NCI-H345 treated with DMSO at 0.1 percent for 48 hours (cell line): ENCODE measurements around the gene PDE6B.
"Not testable (repeated sequence)": the region's sequence is repeated elsewhere in the genome, so short reads cannot be mapped to it uniquely, and the experiment has no call there.

Source experiments
- DNase-seq: peaks from one replicate; lab custom pipeline; 2025; ENCODE audit not compliant: unreplicated experiment; lab: John Stamatoyannopoulos, UW

PDE6B gene

DNA sequence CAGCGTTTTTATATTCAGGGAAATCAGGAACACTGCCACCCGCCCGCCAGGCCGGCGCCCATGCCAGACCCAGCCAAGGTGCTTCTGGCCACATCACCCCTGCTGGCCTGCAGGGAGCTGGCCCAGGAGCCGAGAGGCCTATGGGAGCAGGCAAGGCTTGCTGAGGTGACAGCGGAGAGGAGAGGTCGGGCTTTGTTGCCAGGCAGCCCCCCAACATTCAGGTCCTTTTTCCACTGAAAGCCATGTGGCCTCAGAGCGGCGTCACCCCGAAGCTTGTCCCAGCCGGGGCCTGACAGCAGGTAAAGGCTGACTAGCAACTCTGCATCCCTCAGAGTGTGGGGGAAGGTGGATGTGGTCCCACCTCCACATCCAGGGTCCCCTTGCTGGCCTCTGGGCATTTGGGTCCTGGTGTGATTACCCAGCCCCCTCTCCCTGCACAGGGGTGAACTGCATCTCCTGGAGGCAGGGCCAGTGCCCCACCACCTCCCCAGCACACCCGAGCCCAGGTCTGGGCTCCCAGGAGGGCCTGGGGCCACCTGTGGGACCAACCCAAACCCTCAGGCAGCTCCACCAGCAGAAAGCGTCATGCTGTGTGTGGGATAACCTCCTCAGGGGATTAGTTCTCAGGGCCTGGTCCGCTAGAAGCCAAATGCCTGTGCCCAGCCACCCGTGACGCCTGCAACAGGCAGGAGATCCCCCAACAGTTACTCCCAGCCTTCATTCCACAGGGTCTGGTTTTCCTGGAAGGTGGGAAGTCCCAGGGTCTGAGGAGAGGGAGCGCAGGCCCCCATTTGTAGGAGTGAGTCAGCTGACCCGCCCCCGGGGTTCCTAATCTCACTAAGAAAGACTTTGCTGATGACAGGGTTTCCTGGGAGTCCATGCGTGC lies at the start of gene PDE6B:
Gene PDE6B (plus strand): TSS at position 869 of the 886 bp plus-strand sequence. CDS start 54 bp downstream, outside the sequence.
- no peak for DNase-seq

DNA sequence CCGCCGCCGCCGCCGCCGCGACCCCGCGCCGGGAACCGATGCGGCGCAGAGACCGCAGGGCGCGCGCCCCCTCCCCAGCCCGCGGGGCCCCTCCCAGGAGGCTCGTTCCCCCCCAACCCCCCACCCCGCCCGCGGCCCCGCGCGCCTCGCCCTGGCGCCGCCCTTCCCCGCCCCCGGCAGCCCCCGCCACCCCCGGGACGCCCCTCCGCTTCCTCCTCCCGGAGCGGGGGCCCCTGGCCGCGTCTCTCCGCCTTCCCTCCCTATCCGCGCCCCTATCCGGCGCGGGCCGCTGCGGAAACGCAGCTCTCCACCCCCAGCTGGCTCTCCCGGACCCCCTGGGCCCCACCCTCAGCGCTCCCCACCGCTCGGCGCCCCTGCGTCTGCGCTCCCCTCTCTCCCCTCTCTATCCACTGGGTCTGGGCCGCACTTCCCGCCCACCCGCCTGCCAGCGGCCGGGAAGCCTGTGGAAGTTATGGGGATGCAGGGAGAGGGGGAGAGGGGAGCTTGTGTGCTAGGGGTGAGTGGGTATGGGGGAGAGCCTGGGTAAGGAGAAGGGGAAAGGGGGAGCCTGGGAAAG lies 49.0 kb upstream of the PDE6B start, which contains the start of gene TMEM271:
Gene TMEM271 (minus strand): TSS at position 51 of the 577 bp plus-strand sequence. CDS start 233 bp downstream, outside the sequence.
- DNase-seq: no peak

DNA sequence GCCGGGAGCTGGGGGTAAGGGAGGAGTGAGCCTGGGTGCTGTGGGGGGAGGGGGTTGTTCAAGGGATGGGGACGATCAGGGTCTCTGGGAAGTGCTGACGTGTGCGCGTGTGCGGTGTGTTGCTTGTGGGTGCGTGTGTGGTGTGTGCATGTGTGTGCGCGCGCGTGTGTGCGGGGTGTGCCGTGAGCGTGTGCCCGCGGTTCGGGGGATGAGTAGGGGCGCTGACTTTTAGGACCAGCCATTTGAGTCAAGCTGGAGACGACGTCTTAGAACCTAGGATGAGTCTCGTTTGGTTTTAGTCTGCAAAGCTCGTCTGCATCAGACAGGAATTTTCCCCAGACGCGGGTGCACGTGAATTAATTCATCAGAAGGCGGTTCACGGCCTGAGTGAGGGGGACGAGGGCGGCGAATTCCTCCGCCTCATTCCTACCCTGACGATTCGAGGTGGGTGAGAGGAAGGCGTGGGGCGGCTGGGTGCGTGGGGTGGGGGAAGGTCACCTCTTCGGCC lies 48.3 kb upstream of the PDE6B start:
- DNase-seq: no peak

DNA sequence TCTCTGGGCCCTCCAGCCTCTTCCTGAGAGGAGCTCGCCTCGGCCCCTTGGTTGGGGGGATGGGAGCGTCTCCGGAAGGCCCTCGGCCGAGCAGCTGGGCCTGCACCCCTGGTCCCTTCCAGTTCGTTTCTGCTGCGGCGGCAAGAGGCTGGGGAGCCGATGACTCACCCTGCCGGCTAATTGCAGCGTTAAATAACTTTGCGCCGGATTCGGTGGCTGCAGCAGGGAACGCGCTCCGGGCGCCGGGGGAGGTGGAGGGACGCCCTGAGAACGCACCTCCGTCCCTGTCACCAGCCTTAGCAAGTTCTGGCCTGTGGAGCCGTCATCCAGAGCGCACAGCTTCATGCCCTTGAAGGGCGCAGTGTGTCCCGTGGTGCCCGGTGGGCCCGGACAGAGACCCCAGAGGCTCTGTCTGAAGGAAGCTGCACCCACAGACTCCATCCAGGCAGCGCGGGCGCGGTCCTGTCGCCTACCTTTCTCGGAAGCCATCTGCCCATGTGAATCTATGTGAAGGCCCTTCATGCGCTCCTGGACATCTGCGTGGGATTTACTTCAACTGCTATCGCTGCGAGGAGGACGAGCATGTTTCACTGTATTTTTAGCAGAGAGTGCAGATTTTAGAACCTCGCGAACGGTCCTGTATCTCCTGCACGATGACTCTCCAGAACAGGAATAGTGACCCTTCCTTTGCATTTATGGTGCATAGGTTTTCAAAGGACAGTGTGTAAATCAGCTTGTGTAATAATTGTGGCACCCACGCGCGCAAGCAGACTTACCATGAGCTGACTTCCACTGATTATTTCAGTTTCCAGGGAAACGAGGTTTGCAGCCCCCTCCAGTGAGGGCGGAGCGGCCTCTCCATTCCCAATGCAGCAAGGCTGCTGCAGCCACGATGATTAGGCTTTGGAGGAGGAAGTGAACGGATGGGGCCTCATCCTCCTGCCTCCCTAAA lies 47.6 kb upstream of the PDE6B start:
- DNase-seq: no peak

DNA sequence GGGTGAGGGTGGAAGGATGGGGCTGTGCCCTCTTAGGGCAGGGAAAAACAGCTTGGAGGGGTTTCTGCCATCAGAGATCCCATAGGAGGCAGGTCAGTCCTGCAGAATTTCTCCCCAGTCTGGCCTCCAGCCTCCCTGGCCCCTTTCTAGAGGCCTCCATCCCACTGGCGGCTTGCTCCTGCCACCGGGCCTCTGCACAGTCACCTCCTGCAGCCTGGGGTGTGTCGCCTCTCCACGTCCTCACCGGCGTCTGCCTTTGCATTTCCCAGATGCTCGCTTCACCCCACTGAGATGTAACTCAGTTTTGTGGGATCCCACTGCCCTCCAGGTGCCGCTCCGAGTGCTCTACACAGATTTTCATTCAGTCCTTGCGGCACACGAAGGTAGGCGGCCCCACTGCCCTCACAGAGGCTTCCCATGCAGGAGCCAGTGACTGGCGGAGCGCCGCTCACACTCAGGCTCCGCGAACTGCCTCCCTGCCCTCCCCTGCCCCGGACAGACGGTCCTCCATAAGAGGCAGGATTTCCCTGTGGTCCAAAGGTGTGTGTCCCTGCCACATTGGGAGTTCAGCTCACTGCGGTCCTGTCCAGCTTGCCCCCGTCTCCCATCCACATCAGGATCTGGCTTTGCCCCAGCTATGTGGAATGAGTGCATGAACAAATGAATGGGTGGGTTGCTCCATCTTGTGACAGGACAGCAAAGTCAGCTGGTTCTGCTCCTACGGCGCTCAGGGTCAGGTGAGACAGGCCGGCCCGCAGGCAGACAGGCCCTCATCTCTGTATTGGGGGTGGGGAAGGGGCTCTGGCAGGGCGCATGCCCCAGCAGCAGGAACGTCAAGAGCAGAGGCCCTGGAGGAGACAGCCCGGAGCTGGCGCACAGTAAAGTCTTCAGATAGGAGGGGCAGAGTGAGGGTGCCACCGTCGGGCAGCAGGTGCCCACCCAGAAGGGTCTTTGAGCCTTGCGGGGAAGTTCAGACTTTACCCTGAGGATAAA lies 46.6 kb upstream of the PDE6B start:
- DNase-seq: no peak

DNA sequence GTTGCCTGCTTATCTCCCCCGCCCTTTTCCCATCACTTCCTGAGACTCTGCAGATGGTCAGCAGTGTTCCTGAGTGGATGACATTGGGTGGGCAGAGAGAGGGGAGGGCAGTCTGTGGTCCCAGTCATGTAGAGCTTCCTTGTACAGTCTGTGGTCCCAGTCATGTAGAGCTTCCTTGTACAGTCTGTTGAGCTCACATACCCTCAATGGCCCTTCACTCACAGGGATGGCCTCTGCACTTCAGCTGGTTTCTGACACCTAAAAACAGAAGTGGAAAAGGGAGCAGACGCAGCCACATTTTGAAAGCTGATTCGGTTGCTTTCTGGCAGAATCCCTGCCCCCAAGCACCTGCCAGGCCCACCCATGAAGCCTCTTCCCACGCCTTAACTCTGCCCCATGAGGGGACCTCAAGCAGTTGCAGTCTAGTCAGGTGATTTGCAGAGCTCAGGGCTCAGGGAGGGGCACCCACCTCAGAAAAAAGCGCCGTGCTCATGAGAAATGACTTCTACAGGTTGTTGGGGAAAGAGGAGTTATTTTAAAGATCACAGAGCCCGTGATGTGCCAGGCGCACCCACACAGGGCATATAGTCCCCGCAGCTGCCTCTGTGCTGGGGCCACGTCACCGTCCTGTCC lies 45.7 kb upstream of the PDE6B start:
- no peak for DNase-seq

DNA sequence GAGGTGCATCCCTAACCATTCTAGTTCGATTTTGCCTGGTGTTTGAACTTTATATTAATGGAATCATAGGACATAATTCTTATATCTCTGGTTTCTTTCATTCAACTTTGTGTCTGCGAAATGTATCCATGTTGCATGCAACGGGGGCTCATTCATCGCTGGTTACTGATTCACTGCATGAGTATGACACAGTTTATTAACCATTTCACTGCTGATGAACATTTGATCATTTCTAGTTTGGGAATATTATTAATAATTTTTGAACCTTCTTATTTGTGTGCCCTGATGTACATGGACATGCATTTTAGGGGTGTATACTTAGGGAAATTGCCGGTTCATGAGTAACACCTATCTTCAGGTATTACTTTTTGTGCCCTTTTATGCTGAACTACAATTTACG lies 44.2 kb upstream of the PDE6B start:
- no peak for DNase-seq

DNA sequence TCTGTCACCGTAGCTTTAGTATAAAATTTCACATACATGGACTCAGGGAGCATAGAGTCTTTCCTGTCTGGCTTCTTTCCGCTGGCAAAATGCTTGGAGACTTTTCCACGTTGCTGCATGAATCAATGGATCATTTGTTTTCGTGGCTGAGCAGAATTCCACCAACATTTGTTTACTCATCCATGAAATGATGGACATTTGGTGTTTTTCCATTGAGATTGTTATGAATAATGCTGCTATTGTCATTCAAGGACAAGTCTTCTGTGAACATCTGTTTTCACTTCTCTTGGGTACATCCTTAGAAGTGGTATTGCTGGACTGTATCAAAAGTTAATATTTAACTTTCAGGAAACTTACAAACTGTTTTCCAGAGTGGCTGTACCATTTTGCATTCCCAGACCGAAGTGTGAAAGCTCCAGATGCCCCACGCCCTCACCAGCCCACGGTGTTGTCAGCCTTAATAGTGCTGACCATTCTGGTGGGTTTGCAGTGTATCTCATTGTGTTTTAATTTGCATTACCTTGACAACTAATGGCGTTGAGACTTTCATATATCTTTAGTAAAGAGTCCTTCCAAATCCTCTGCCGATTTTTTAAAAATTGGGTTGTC lies 43.5 kb upstream of the PDE6B start:
- no peak for DNase-seq

DNA sequence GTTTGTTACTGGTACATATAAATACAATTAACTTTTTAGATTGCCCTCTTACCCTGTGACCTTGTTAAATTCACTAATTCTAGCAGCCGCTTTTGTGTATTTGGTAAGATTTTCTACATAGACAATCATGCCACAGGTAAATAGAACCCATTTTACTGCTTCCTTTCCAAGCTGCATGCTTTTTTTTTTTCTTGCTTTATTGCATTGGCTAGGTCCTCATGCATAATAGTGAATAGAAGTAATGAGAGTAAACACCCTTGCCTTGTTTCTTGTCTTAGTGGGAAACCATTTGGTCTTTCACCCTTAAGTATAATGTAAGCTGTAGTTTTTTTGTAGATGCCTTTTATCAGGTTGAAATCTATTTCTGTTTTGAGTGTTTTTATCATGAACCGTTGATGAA lies 41.6 kb upstream of the PDE6B start:
- no peak for DNase-seq

DNA sequence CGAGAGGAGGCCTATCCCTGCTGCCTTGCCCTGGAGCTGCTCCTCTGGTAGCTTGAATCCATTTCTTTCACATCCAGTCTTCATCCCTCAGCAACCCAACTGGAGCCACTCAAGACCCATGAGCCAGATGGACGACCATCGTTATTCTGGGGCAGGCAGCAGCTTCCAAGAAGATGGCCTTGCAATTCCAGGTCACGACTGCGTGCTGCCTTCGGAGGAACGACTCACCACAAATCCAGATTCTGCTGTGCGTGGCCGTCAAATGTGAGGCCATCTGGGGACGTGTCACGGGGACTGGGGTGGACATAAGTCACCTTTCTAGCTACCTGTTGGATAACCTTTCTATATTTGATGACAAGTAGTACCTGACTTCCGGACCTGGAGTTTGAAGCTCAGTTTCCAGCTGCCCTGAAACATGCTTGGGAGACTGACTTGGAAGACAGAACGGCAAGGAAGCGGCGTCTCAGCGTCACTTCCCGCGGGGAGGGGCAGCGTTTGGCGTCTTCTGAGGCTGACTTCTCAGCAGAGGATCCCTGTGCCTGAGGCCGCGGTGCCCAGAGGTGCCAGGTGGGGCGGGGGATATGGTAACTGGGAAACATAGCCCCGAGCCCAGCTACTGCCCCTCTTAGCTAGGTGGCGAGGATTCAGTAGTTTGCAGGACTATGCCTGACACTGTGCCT lies 37.6 kb upstream of the PDE6B start:
- no peak for DNase-seq

DNA sequence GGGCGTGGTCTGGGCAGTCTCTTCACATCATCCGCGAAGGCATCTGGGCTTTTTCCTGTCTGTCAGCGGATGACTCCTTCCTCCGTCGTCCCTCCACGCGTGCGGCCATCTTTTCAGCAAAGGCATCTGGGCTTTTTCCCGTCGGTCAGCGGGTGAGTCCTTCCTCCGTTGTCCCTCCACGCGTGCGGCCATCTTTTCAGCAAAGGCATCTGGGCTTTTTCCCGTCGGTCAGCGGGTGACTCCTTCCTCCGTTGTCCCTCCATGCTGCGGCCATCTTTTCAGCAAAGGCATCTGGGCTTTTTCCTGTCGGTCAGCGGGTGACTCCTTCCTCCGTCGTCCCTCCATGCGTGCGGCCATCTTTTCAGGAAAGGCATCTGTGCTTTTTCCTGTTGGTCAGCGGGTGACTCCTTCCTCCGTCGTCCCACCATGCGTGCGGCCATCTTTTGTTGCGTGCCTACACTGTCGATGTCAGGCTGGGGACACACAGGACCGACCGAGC lies 37.0 kb upstream of the PDE6B start:
- DNase-seq: no peak

DNA sequence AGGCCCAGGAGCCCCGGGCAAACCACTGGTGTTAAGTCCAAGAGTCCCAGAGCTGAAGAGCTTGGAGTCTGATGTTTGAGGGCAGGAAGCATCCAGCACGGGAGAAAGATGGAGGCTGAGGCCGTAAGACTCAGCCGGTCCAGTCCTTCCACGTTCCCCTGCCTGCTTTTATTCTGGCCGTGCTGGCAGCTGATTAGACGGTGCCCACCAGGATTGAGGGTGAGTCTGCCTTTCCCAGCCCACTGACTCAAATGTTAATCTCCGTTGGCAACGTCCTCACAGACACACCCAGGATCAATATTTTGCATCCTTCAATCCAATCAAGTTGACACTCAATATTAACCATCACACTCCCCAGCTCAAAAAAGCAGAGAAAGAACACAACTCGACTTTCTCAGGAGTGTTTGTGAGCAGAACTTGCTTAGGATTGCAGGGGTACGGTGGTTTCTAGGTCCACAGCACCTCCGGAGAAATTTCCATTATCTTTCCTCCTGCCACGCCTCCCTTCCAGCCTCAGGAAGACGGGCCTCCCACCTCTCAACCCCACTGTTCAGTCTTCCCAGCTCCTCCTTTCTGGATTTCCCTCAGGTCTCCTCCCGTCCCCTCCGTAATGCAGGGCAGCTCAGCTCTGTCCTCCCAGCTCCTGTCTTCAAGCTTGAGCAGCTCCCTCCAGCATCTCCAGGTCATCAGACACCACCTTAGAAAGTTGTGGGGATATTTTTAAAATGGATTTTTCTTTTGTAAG lies 36.0 kb upstream of the PDE6B start:
- no peak for DNase-seq

DNA sequence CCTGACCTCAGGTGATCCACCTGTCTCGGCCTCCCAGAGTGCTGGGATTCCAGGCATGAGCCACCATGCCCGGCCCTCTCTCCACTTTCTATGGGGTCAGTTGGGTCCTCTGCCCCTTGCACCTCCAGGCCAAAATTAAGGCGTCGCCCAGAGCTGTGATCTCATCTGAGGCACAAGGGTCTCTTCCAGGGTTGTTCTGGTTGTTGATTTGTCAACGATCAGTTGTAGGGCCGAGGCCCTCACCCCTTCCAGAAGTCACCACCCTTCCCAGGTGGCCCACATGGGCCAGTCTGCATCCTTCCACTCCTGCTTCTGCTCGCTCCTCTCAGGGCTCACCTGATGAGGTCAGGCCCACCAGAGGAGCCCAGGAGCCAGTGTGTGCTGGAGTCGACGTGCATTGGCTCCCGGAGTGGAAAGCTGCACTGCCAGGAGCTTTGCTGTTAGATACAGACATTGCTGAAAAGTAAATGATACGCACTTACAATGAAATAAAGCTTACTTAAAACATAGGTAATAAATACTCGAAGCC lies 35.0 kb upstream of the PDE6B start:
- DNase-seq: no peak

DNA sequence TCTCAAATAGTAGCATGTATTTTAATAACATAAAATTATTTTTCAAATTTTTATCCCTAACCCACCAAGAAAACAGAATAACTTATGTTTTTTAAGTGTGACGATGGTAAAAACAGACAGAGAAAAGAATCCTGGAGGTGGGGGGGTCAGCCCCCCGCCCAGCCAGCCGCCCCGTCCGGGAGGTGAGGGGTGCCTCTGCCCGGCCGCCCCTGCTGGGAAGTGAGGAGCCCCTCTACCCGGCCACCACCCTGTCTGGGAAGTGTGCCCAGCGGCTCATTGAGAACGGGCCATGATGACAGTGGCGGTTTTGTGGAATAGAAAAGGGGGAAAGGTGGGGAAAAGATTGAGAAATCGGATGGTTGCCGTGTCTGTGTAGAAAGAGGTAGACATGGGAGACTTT lies 33.2 kb upstream of the PDE6B start:
- DNase-seq: not testable (repeated sequence)

DNA sequence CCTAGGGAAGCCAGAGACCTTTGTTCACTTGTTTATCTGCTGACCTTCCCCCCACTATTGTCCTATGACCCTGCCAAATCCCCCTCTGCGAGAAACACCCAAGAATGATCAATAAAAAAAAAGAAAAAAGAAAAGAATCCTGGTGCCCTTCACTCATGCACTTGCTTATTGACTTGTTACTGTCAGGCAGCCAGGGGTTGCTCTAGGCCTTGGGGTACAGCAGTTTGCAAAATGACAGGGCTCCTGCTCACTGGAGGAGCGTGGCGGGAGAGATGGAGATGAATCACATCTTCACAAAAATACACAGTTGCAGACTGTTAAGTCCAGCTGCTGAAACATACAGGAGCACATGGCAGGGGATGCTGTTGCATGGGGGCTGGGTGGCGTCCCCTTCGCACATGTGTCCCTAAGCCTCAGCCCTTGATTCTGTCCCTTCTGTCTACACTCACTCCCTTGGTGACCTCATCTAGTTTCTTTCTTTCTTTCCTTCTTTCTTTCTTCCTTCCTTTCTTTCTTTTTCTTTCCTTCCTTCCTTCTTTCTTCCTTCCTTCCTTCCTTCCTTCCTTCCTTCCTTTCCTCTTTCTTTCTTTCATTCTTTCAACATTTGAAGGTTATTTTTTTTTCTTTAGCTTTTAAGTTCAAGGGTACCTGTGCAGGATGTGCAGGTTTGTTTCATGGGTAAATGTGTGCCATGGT lies 32.4 kb upstream of the PDE6B start:
- no peak for DNase-seq

DNA sequence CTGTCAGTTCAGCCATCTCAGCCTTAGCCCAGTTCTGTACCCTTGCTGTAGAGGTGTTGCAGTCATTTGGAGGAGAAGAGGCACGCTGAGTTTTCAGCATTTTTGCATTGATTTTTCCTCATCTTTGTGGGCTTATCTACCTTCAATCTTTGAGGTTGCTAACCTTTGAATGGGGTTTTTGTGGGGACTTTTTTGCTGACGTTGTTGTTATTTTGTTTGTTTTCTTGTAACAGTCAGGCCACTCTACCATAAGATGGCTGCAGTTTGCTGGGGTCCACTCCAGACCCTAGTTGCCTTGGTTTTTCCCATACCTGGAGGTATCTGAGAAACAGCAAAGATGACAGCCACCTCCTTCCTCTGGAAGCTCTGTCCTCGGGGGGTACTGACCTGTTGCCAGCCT lies 26.4 kb upstream of the PDE6B start:
- DNase-seq: no peak

DNA sequence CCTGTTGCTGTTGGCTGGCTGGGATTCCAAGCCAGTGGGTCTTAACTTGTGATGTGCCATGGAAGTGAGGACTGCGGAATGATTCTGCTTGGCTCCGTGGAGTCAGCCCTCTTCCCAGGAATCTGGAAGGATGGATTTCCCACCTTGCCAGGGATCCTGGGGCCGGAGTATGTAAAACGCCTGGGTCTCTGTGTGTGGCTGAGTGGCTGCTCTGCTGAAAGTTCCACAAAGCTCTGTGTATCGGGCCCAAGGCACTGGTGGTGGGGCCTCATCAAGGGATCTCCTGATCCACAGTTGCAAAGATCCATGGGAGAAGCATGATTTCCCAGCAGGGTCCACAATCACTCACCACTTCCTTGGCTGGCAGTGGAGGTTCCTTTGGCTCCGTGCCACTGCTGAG lies 25.2 kb upstream of the PDE6B start:
- DNase-seq: no peak
